B cell (primary cell): ENCODE results near the gene COQ10A. TPM values are rescaled to one million over a fixed set of nuclear protein-coding genes. Genes with fewer than 3 reads are reported as not detected.

ENCODE experiments used
- ATAC-seq: fragments of 200-7000 bp; cut with Tn5 transposase; one replicate; pipeline ENCODE4 v1.10.0; 2021; ENCODE audit warnings: low read depth, mild to moderate bottlenecking, moderate number of reproducible peaks, moderate library complexity
- CTCF ChIA-PET: fragments of 350-600 bp; sonication (Branson Sonifier 250); formaldehyde crosslinking; loops from one replicate; lab custom pipeline; 2021; ENCODE audit warnings: antibody characterized with exemption, inconsistent platforms; lab: Charles Lee
- POLR2A ChIA-PET: fragments of 350-600 bp; sonication (Branson Sonifier 250); formaldehyde crosslinking; loops from one replicate; lab custom pipeline; 2021; ENCODE audit warnings: antibody characterized with exemption; lab: Charles Lee
- DNase-seq: peaks from one replicate; pipeline ENCODE4 v3.0.0; 2013
- H2AFZ ChIP-seq: 2 replicates; pipeline ENCODE4 v1.6.1; 2012; ENCODE audit warnings: mild to moderate bottlenecking, low read depth, low read length; ENCODE audit not compliant: insufficient read depth, poor library complexity, severe bottlenecking
- H3K27ac ChIP-seq, 2 donors: 1 replicate in 1 of 2; 2 replicates in 1 of 2; pipeline ENCODE4 v1.5.1; 2012 to 2013; ENCODE audit warnings: low read length in 2 of 2, mild to moderate bottlenecking in 2 of 2, moderate library complexity in 1 of 2
- H3K27me3 ChIP-seq, 4 experiments: fragments of 200-600 bp in 1 of 4; sonication (generic) in 1 of 4; replicated peaks in 1 of 4; 1 replicate in 2 of 4; 2 replicates in 2 of 4; pipeline versions ENCODE4 v1.6.1 to v1.7.0; 2013 to 2016; ENCODE audit warnings: low read length in 3 of 4, mild to moderate bottlenecking in 2 of 4, mixed read lengths in 1 of 4, moderate library complexity in 1 of 4; ENCODE audit not compliant: insufficient read depth in 4 of 4, control insufficient read depth in 3 of 4; ENCODE audit errors: control extremely low read depth in 1 of 4
- H3K36me3 ChIP-seq, 2 experiments: replicated peaks in 1 of 2; 1 replicate in 1 of 2; 2 replicates in 1 of 2; pipeline versions ENCODE4 v1.6.1 to v1.7.1; 2013; ENCODE audit warnings: low read length in 1 of 2; ENCODE audit not compliant: insufficient read depth in 2 of 2, control insufficient read depth in 1 of 2; ENCODE audit errors: control extremely low read depth in 1 of 2, extremely low read depth in 1 of 2
- H3K4me1 ChIP-seq, 2 donors: fragments of 200-600 bp in 1 of 2; sonication (generic) in 1 of 2; 1 replicate in 1 of 2; 2 replicates in 1 of 2; pipeline versions ENCODE4 v1.5.1 to v1.6.1; 2013 to 2017; ENCODE audit warnings: low read length in 2 of 2; ENCODE audit not compliant: control insufficient read depth in 2 of 2, insufficient read depth in 2 of 2
- H3K4me2 ChIP-seq: replicated peaks from 2 replicates; pipeline ENCODE3; 2012; ENCODE audit warnings: mild to moderate bottlenecking, low read depth, low read length; ENCODE audit not compliant: poor library complexity, severe bottlenecking
- H3K4me3 ChIP-seq, 5 experiments: fragments of 200-600 bp in 1 of 5; sonication (generic) in 1 of 5; 1 replicate in 3 of 5; 2 replicates in 2 of 5; pipeline versions ENCODE4 v1.5.1 to v1.7.0; 2011 to 2016; ENCODE audit warnings: low read length in 4 of 5, mild to moderate bottlenecking in 4 of 5, low read depth in 2 of 5, control low read depth in 1 of 5, moderate library complexity in 1 of 5; ENCODE audit not compliant: insufficient read depth in 1 of 5; ENCODE audit errors: control extremely low read depth in 1 of 5, extremely low read depth in 1 of 5
- H3K79me2 ChIP-seq: fragments of 200-600 bp; sonication (generic); one replicate; pipeline ENCODE4 v1.6.0; 2016; ENCODE audit warnings: low read length; ENCODE audit not compliant: control insufficient read depth, insufficient read depth
- H3K9ac ChIP-seq: fragments of 200-600 bp; sonication (generic); 2 replicates; pipeline ENCODE4 v1.6.1; 2017; ENCODE audit warnings: mild to moderate bottlenecking, low read length, moderate library complexity
- H3K9me3 ChIP-seq, 3 donors: one replicate each; pipeline versions ENCODE4 v1.6.1 to v1.7.1; 2013; ENCODE audit warnings: low read length in 2 of 3; ENCODE audit not compliant: control insufficient read depth in 2 of 3, insufficient read depth in 1 of 3; ENCODE audit errors: control extremely low read depth in 1 of 3
- H4K20me1 ChIP-seq: 2 replicates; pipeline ENCODE4 v1.6.0; 2012; ENCODE audit warnings: mild to moderate bottlenecking, low read length; ENCODE audit not compliant: insufficient read depth, control insufficient read depth, poor library complexity, severe bottlenecking
- H3K27ac Mint-ChIP-seq: one replicate; pipeline ENCODE4 v1.8.0; 2021; ENCODE audit warnings: mixed read lengths
- H3K27me3 Mint-ChIP-seq: one replicate; pipeline ENCODE4 v1.8.0; 2021; ENCODE audit warnings: mixed read lengths
- H3K4me1 Mint-ChIP-seq: one replicate; pipeline ENCODE4 v1.8.0; 2021; ENCODE audit warnings: mixed read lengths
- H3K4me3 Mint-ChIP-seq: one replicate; pipeline ENCODE4 v1.8.0; 2021; ENCODE audit warnings: mixed read lengths
- H3K9me3 Mint-ChIP-seq: one replicate; pipeline ENCODE4 v1.8.0; 2022; ENCODE audit warnings: mixed read lengths; ENCODE audit not compliant: insufficient read depth
- EZH2 ChIP-seq: IDR thresholded peaks from 2 replicates; pipeline ENCODE4 v1.6.1; 2012; ENCODE audit warnings: borderline replicate concordance, low read depth, mild to moderate bottlenecking, moderate library complexity, low read length; ENCODE audit not compliant: insufficient read depth, poor library complexity, severe bottlenecking
- WGBS: methylation state at CpG from one replicate; pipeline ENCODE4 v1.1.5; 2013; ENCODE audit warnings: missing lambda C conversion rate; ENCODE audit not compliant: insufficient coverage; 5-methylcytosine and 5-hydroxymethylcytosine counted together
- intact Hi-C: fragments of 100-400 bp; cut with micrococcal nuclease; formaldehyde crosslinking; loops from one replicate; pipeline ENCODE4 v1.10.0; 2022
- polyA plus RNA-seq: library from polyadenylated mRNA; depleted of rRNA; stranded (reverse); fragments of >200 nt; gene quantifications from 2 replicates; pipeline ENCODE4 v1.2.3, GENCODE V29; 2012
- total RNA-seq, 2 donors: library from RNA; stranded (reverse); fragments of 120-200 nt in 1 of 2; gene quantifications; 1 replicate in 1 of 2; 2 replicates in 1 of 2; pipeline versions ENCODE4 v1.2.3 to v1.2.4, GENCODE V29; 2013 to 2022
- TF ChIP-seq, protein P1 (sequence below): fragments of 200-600 bp; IDR thresholded peaks from one replicate; pipeline ENCODE4 v1.8.0; 2022; ENCODE audit warnings: antibody characterized with exemption, mild to moderate bottlenecking

COQ10A gene
- total and polyA plus RNA-seq, 2 donors (not counting 1 experiment from before 2014, with no cell fraction given), result 73.5 to 73.6 TPM

DNA sequence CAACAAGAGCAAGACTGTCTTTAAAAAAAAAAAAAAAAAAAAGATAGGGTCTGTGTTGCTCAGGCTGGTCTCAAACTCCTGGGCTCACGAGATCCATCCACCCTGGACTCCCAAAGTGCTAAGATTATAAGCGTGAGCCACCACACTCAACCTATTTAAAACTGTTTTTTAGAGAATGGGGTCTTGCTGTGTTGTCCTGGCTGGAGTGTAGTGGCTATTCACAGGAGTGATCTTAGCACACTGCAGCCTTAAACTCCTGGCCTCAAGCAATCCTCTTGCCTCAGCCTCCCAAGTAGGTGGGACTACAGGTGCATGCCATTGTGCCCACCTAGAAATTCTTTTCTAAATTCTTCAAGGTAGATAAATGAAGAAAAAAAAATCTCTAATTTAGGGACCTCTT is 7.6 kb downstream of the COQ10A start:
- H4K20me1 ChIP-seq, result no peaks in the 10 kb centered on the region
- H3K4me1 ChIP-seq, result no peaks in the 10 kb centered on the region
- DNase-seq (no peak), ATAC-seq (no peak)
- Mint-ChIP-seq H3K4me1 (no peaks in the 10 kb centered on the region), H3K4me3 (no peak overlapping the region), H3K27me3 (no peaks in the 10 kb centered on the region), H3K9me3 (no peaks in the 10 kb centered on the region), H3K27ac (no peak overlapping the region)
- no peaks in the 10 kb centered on the region for H3K79me2 ChIP-seq
- TF ChIP-seq, protein P1, sequence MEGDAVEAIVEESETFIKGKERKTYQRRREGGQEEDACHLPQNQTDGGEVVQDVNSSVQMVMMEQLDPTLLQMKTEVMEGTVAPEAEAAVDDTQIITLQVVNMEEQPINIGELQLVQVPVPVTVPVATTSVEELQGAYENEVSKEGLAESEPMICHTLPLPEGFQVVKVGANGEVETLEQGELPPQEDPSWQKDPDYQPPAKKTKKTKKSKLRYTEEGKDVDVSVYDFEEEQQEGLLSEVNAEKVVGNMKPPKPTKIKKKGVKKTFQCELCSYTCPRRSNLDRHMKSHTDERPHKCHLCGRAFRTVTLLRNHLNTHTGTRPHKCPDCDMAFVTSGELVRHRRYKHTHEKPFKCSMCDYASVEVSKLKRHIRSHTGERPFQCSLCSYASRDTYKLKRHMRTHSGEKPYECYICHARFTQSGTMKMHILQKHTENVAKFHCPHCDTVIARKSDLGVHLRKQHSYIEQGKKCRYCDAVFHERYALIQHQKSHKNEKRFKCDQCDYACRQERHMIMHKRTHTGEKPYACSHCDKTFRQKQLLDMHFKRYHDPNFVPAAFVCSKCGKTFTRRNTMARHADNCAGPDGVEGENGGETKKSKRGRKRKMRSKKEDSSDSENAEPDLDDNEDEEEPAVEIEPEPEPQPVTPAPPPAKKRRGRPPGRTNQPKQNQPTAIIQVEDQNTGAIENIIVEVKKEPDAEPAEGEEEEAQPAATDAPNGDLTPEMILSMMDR, result no peak
- no peak for TF ChIP-seq EZH2
- no CpG with 5 or more reads among the region's 2 CpGs for WGBS
- no peak overlapping the region for H2AFZ ChIP-seq
- H3K27me3 ChIP-seq, result no peaks in the 10 kb centered on the region
- intact Hi-C loops, result no loop called here
- no peak overlapping the region for H3K27ac ChIP-seq
- H3K9ac ChIP-seq, result no peak overlapping the region
- CTCF ChIA-PET, result no interaction called here
- peaks cover 19 to 76% of the 10 kb centered on the region in 2 experiments for H3K36me3 ChIP-seq
- no peak overlapping the region for H3K4me3 ChIP-seq
- POLR2A ChIA-PET, result no interaction called here
- H3K9me3 ChIP-seq, result no peaks in the 10 kb centered on the region
- no peak overlapping the region for H3K4me2 ChIP-seq

DNA sequence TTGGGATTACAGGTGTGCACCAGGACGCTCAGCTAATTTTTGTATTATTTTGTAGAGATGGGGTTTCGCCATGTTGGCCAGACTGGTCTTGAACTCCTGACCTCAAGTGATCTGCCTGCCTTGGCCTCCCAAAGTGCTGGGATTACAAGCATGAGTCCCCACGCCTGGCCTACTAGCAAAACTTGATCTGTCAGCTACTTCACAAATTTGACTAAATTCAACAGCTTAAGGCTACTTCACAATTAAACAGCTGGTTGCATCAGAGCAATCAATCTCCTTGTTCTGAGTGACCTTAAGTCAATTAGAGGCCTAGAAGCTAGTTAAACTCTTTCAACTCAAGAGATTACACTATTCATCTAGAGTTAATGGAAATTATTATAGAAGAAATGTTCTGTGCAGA is 12.2 kb downstream of the COQ10A start:
- Histone ChIP-seq H3K36me3 (peaks cover 17 to 74% of the 10 kb centered on the region in 2 experiments), H3K27ac (no peak overlapping the region), H3K27me3 (no peaks in the 10 kb centered on the region), H3K9me3 (no peaks in the 10 kb centered on the region), H4K20me1 (no peaks in the 10 kb centered on the region), H3K9ac (no peak overlapping the region), H3K4me2 (no peak overlapping the region), H3K4me1 (no peaks in the 10 kb centered on the region), H3K79me2 (no peaks in the 10 kb centered on the region), H3K4me3 (no peak overlapping the region), H2AFZ (no peak overlapping the region)
- no peak overlapping the region for H3K27ac Mint-ChIP-seq
- DNase-seq (no peak), ATAC-seq (no peak)
- no peaks in the 10 kb centered on the region for H3K9me3 Mint-ChIP-seq
- no peaks in the 10 kb centered on the region for H3K4me1 Mint-ChIP-seq
- no peaks in the 10 kb centered on the region for H3K27me3 Mint-ChIP-seq
- POLR2A ChIA-PET, result no interaction called here
- intact Hi-C loops, result no loop called here
- H3K4me3 Mint-ChIP-seq, result no peak overlapping the region
- TF ChIP-seq EZH2, result no peak
- TF ChIP-seq, protein P1, result no peak
- CTCF ChIA-PET, result interaction anchor here (0.7 to 0.8 kb wide), 2 partner anchors 22 to 89 kb away, joined by 3 to 4 read pairs; partner anchors contain the start of gene SMARCC2
- 83% methylated on average over 1 of the region's 3 CpGs for WGBS
